ENCODE measurements around the gene TRIM63. TPM values are rescaled to one million over a fixed set of nuclear protein-coding genes. Genes with fewer than 3 reads are reported as not detected.
"Not testable (repeated sequence)": the region's sequence is repeated elsewhere in the genome, so short reads cannot be mapped to it uniquely, and the experiment has no call there.

The TRIM63 gene
- total RNA-seq, 1 donor from 2014 or later: 30.3 TPM

DNA sequence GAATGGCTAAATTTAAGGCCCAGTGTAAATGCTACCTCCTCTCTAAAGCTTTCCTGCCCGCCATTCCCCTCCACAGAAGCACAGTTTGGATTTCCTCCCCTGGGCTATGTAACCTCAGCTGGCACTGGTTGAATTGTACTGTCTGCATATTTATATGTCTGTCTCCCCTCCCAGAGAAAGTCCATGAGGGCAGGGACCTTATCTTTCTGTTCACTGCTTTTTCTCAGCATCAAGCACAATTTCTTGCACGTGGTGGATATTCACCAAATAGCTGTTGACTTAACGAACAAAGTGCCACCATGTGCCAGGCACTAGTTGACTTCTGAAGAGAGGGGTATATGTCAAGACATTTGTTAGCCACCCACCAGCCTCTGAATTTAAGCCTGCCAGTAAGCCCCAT is 34.7 kb upstream of the TRIM63 start:
- H3K4me3 ChIP-seq (ENCODE audit: low read length in 3 of 3): no peak overlapping the region
- H3K27ac ChIP-seq (ENCODE audit: low read depth, low read length): no peak overlapping the region
- no peaks in the 10 kb centered on the region for H3K27me3 ChIP-seq (ENCODE audit: control insufficient read depth in 3 of 3, insufficient read depth in 3 of 3, low read length in 3 of 3)
- no peaks in the 10 kb centered on the region for H3K9me3 ChIP-seq (ENCODE audit: control insufficient read depth in 3 of 3, low read length in 3 of 3)
- H3K36me3 ChIP-seq (ENCODE audit: control insufficient read depth in 3 of 3, insufficient read depth in 3 of 3, low read length in 3 of 3): no peaks in the 10 kb centered on the region
- H3K4me1 ChIP-seq (ENCODE audit: control insufficient read depth in 3 of 3, insufficient read depth in 3 of 3, low read length in 3 of 3): peaks cover 0 to 7% (median 5%) of the 10 kb centered on the region in 3 donors
- H3K9ac ChIP-seq (ENCODE audit: low read depth in 1 of 3, low read length in 3 of 3): no peak overlapping the region

DNA sequence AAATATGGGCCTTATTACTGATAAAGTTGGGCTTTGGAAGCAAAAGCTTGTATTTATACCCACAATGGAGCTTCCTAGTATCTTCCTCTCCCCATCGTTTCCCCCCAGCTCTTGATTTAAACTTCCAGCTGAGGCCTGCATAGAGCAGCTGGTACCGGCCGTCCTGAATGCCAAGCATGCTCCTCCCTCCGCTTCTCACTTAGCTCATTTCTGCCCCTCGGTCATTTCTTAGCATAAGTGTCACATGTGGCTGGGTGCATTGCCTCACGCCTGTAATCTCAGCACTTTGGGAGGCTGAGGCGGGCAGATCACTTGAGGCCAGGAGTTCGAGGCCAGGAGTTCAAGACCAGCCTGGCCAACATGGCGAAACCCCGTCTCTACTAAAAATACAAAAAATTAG is 32.8 kb upstream of the TRIM63 start:
- H3K36me3 ChIP-seq (ENCODE audit: control insufficient read depth in 3 of 3, insufficient read depth in 3 of 3, low read length in 3 of 3); H3K9ac ChIP-seq (ENCODE audit: low read depth in 1 of 3, low read length in 3 of 3); H3K27me3 ChIP-seq (ENCODE audit: control insufficient read depth in 3 of 3, insufficient read depth in 3 of 3, low read length in 3 of 3); H3K4me3 ChIP-seq (ENCODE audit: low read length in 3 of 3); H3K4me1 ChIP-seq (ENCODE audit: control insufficient read depth in 3 of 3, insufficient read depth in 3 of 3, low read length in 3 of 3); H3K27ac ChIP-seq (ENCODE audit: low read depth, low read length); H3K9me3 ChIP-seq (ENCODE audit: control insufficient read depth in 3 of 3, low read length in 3 of 3): not testable (repeated sequence)

DNA sequence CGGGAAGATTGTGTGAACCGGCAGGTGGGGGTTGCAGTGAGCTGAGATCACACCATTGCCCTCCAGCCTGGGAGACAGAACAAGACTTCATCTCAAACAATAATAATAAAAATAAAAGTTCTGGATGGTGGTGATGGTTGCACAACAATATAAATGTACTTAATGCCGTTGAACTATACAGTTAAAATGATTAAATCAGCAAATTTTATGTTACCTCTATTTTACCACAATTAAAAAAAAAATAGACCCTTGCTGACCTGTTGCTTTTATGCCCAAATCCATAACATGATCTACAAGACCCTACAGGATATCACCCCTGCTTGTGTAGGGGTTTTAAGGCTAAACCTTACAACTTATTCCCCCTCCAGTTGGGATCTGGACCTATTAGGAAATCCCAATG is 32.4 kb upstream of the TRIM63 start:
- Histone ChIP-seq H3K9ac (ENCODE audit: low read depth in 1 of 3, low read length in 3 of 3) (no peak overlapping the region), H3K4me1 (ENCODE audit: control insufficient read depth in 3 of 3, insufficient read depth in 3 of 3, low read length in 3 of 3) (peaks cover 2 to 12% (median 8%) of the 10 kb centered on the region in 3 donors), H3K27me3 (ENCODE audit: control insufficient read depth in 3 of 3, insufficient read depth in 3 of 3, low read length in 3 of 3) (no peaks in the 10 kb centered on the region), H3K9me3 (ENCODE audit: control insufficient read depth in 3 of 3, low read length in 3 of 3) (no peaks in the 10 kb centered on the region), H3K27ac (ENCODE audit: low read depth, low read length) (no peak overlapping the region), H3K4me3 (ENCODE audit: low read length in 3 of 3) (no peak overlapping the region), H3K36me3 (ENCODE audit: control insufficient read depth in 3 of 3, insufficient read depth in 3 of 3, low read length in 3 of 3) (no peaks in the 10 kb centered on the region)

DNA sequence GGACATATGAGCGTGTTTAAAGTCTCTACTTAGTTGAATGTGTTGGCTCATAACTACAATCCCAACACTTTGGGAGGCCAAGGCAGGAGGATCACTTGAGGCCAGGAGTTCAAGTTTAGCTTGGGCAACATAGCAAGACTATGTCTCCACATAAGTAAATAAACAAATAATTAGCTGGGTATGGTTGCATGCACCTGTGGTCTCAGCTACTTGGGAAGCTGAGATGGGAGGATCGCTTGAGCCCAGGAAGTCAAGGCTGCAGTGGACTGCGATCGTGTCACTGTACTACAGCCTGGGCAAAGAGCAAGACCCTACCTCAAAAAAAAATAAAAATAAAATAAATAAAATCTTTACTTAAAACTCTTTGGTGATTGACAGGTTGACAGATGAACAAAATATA is 31.2 kb upstream of the TRIM63 start:
- no peaks in the 10 kb centered on the region for H3K27me3 ChIP-seq (ENCODE audit: control insufficient read depth in 3 of 3, insufficient read depth in 3 of 3, low read length in 3 of 3)
- H3K9ac ChIP-seq (ENCODE audit: low read depth in 1 of 3, low read length in 3 of 3): no peak overlapping the region
- H3K4me3 ChIP-seq (ENCODE audit: low read length in 3 of 3): no peak overlapping the region
- peaks cover 12 to 17% (median 15%) of the 10 kb centered on the region in 3 donors for H3K4me1 ChIP-seq (ENCODE audit: control insufficient read depth in 3 of 3, insufficient read depth in 3 of 3, low read length in 3 of 3)
- no peak overlapping the region for H3K27ac ChIP-seq (ENCODE audit: low read depth, low read length)
- no peaks in the 10 kb centered on the region for H3K9me3 ChIP-seq (ENCODE audit: control insufficient read depth in 3 of 3, low read length in 3 of 3)
- H3K36me3 ChIP-seq (ENCODE audit: control insufficient read depth in 3 of 3, insufficient read depth in 3 of 3, low read length in 3 of 3): no peaks in the 10 kb centered on the region

DNA sequence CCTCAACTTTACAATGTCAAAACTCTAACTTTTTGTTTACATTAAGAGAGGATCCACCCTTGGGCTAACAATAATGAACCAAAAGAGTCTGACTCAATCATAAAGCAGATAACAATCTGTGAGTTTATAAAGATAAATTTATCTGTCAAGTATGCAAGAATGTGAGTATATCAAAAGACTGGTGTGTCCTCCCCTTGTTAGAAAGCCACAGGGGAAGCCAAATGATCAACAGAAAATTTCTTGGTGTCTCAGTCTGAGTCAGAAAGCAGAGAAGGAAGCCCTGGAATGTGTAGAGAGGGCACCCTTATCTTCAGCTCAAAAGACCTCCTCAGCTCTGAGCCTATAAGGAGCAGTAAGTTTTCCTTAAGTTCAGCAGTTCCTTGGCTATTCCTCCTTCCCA is 30.3 kb upstream of the TRIM63 start:
- H3K4me3 ChIP-seq (ENCODE audit: low read length in 3 of 3): no peak overlapping the region
- no peaks in the 10 kb centered on the region for H3K27me3 ChIP-seq (ENCODE audit: control insufficient read depth in 3 of 3, insufficient read depth in 3 of 3, low read length in 3 of 3)
- no peaks in the 10 kb centered on the region for H3K36me3 ChIP-seq (ENCODE audit: control insufficient read depth in 3 of 3, insufficient read depth in 3 of 3, low read length in 3 of 3)
- peaks cover 12 to 20% (median 15%) of the 10 kb centered on the region in 3 donors for H3K4me1 ChIP-seq (ENCODE audit: control insufficient read depth in 3 of 3, insufficient read depth in 3 of 3, low read length in 3 of 3)
- no peaks in the 10 kb centered on the region for H3K9me3 ChIP-seq (ENCODE audit: control insufficient read depth in 3 of 3, low read length in 3 of 3)
- H3K9ac ChIP-seq (ENCODE audit: low read depth in 1 of 3, low read length in 3 of 3): no peak overlapping the region
- no peak overlapping the region for H3K27ac ChIP-seq (ENCODE audit: low read depth, low read length)

DNA sequence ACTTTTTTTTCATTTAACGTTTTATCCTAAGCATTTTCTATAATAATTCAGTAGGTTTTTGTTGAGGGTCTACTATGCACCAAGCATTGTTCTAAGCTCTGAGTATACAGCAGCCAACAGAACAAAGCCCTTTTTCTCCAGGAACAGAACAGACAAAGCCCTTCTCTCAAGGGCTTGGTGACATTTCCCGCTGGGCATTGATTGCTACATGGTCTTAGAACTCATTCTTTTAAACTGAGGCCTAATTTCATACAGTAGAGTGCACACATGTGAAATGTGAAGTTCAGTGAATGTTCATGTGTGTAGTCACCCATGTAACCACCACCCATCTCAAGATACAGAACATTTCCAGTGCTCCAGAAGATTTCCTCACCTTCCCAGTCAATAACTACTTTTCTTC is 29.0 kb upstream of the TRIM63 start:
- Histone ChIP-seq H3K9ac (ENCODE audit: low read depth in 1 of 3, low read length in 3 of 3) (no peak overlapping the region), H3K27me3 (ENCODE audit: control insufficient read depth in 3 of 3, insufficient read depth in 3 of 3, low read length in 3 of 3) (no peaks in the 10 kb centered on the region), H3K36me3 (ENCODE audit: control insufficient read depth in 3 of 3, insufficient read depth in 3 of 3, low read length in 3 of 3) (no peaks in the 10 kb centered on the region), H3K27ac (ENCODE audit: low read depth, low read length) (no peak overlapping the region), H3K4me1 (ENCODE audit: control insufficient read depth in 3 of 3, insufficient read depth in 3 of 3, low read length in 3 of 3) (peaks cover 12 to 20% (median 15%) of the 10 kb centered on the region in 3 donors), H3K9me3 (ENCODE audit: control insufficient read depth in 3 of 3, low read length in 3 of 3) (no peaks in the 10 kb centered on the region), H3K4me3 (ENCODE audit: low read length in 3 of 3) (no peak overlapping the region)

DNA sequence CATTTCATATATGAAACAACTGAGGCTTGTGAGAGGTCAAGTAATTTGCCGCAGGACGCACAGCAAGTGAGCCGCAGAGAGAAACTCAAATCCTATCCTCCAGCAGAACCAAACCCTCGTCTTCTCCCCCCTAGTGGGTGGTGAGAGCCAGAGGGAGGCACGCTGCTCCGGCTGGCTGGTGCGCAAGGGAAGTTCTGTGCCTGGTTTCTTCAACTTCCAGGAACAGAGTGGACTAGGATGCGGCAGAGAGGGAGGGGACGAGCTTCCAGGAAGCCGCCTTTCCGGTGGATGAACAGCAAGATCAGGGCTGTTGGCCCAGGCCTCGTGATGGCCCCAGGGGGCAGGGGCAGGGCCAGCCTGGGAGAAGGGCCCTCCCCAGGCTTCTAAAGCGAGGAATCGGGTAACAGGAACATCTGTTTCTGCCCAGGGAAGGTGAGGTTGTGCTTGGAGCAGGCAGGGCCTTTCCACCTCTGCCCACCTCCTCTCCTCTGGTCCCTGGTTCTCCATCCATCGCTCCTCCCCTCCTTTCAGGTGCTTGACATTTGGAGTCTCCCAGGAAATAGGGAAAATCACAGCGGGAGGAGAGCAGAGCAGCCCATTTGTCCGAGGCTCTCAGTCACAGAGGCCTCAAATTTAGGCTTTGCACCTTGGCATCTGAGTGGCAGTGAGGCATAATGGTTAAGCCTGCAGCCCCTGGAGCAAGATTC is 27.4 kb upstream of the TRIM63 start:
- peaks cover 12 to 20% (median 15%) of the 10 kb centered on the region in 3 donors for H3K4me1 ChIP-seq (ENCODE audit: control insufficient read depth in 3 of 3, insufficient read depth in 3 of 3, low read length in 3 of 3)
- H3K36me3 ChIP-seq (ENCODE audit: control insufficient read depth in 3 of 3, insufficient read depth in 3 of 3, low read length in 3 of 3): no peaks in the 10 kb centered on the region
- H3K9ac ChIP-seq (ENCODE audit: low read depth in 1 of 3, low read length in 3 of 3): peak overlapping the region; percentile 59 to 69 (median 65)
- no peaks in the 10 kb centered on the region for H3K9me3 ChIP-seq (ENCODE audit: control insufficient read depth in 3 of 3, low read length in 3 of 3)
- peak overlapping the region in 2 of 3 donors; percentile 16 to 58 for H3K4me3 ChIP-seq (ENCODE audit: low read length in 3 of 3)
- peak overlapping the region; percentile 76 for H3K27ac ChIP-seq (ENCODE audit: low read depth, low read length)
- H3K27me3 ChIP-seq (ENCODE audit: control insufficient read depth in 3 of 3, insufficient read depth in 3 of 3, low read length in 3 of 3): no peaks in the 10 kb centered on the region

DNA sequence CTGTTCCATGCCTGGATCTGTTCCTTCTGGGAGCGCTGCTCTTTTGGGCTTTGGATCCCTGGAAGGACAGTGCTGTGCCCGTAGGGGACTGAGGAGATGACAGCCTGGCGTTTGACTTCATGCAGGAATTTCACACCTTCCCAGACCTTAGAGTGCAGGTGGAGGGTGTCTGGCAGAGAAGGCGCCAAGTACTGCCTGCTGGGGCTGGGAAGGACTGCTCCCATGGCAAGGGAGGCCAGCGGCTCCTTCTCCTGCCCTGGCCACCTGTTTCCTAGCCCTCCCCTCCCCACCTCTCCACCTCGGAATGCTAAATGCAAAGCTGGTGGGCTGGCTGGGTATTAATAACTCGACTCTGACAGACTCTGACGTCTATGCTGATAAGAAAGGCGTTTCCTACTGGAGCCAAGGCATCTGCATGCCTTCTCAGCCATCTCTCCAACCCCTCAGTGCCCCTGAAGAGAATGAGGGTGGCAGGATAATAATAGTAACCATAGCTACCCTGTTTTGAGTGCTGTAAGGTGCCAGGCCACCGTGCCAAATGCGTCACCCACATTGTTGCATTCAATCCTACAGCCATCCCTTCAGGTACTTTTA is 26.7 kb upstream of the TRIM63 start:
- H3K27ac ChIP-seq (ENCODE audit: low read depth, low read length): peak overlapping the region; percentile 76
- H3K27me3 ChIP-seq (ENCODE audit: control insufficient read depth in 3 of 3, insufficient read depth in 3 of 3, low read length in 3 of 3): no peaks in the 10 kb centered on the region
- peak overlapping the region in 2 of 3 donors; percentile 16 to 58 for H3K4me3 ChIP-seq (ENCODE audit: low read length in 3 of 3)
- no peaks in the 10 kb centered on the region for H3K9me3 ChIP-seq (ENCODE audit: control insufficient read depth in 3 of 3, low read length in 3 of 3)
- H3K36me3 ChIP-seq (ENCODE audit: control insufficient read depth in 3 of 3, insufficient read depth in 3 of 3, low read length in 3 of 3): no peaks in the 10 kb centered on the region
- peaks cover 12 to 20% (median 15%) of the 10 kb centered on the region in 3 donors for H3K4me1 ChIP-seq (ENCODE audit: control insufficient read depth in 3 of 3, insufficient read depth in 3 of 3, low read length in 3 of 3)
- H3K9ac ChIP-seq (ENCODE audit: low read depth in 1 of 3, low read length in 3 of 3): peak overlapping the region; percentile 54 to 69 (median 59)

DNA sequence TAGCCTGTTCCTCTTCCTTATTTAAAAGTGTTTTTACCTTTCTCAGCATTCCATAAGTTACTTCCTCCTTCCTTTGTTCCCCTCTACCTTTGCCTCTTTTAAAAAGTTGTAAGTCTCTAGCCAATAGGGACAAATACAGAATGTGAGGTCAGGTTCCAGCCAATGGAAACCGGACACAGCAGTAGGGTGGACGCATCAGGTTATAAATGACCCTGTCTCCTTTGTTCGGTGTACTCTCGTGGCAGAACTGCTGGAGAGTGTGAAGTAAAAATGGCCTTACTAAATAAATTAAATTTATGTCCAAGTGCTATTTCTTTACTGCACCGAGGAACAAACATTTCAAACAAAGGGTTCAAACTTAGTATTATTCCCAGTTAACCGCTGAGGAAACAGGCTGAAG is 26.1 kb upstream of the TRIM63 start:
- not testable (repeated sequence) for H3K36me3 ChIP-seq (ENCODE audit: control insufficient read depth in 3 of 3, insufficient read depth in 3 of 3, low read length in 3 of 3); H3K9me3 ChIP-seq (ENCODE audit: control insufficient read depth in 3 of 3, low read length in 3 of 3); H3K27me3 ChIP-seq (ENCODE audit: control insufficient read depth in 3 of 3, insufficient read depth in 3 of 3, low read length in 3 of 3)
- H3K4me1 ChIP-seq (ENCODE audit: control insufficient read depth in 3 of 3, insufficient read depth in 3 of 3, low read length in 3 of 3): peaks cover 12 to 20% (median 15%) of the 10 kb centered on the region in 3 donors
- peak overlapping the region in 1 of 3 donors; percentile 69 for H3K9ac ChIP-seq (ENCODE audit: low read depth in 1 of 3, low read length in 3 of 3)
- H3K4me3 ChIP-seq (ENCODE audit: low read length in 3 of 3): peak overlapping the region in 1 of 3 donors; percentile 58
- peak overlapping the region; percentile 76 for H3K27ac ChIP-seq (ENCODE audit: low read depth, low read length)

DNA sequence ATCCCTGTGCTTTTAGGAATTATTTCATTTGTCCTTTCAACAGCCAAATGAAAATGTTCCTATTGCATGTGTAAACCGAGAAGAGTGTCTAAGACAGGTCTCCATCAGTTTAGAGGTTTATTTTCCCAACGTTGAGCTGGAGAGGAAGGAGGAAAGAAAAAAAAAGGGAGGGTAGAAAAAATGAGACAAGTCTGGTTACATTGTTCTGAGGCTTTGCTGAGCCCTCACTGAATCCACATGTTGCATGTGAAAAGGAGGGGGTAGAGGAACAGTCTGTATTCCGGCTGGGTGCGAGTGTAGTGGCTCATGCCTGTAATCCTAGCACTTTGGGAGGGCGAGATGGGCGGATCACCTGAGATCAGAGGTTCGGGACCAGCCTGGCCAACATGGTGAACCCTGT is 25.0 kb upstream of the TRIM63 start:
- no peaks in the 10 kb centered on the region for H3K27me3 ChIP-seq (ENCODE audit: control insufficient read depth in 3 of 3, insufficient read depth in 3 of 3, low read length in 3 of 3)
- no peak overlapping the region for H3K4me3 ChIP-seq (ENCODE audit: low read length in 3 of 3)
- no peaks in the 10 kb centered on the region for H3K9me3 ChIP-seq (ENCODE audit: control insufficient read depth in 3 of 3, low read length in 3 of 3)
- H3K27ac ChIP-seq (ENCODE audit: low read depth, low read length): no peak overlapping the region
- H3K36me3 ChIP-seq (ENCODE audit: control insufficient read depth in 3 of 3, insufficient read depth in 3 of 3, low read length in 3 of 3): no peaks in the 10 kb centered on the region
- H3K9ac ChIP-seq (ENCODE audit: low read depth in 1 of 3, low read length in 3 of 3): no peak overlapping the region
- H3K4me1 ChIP-seq (ENCODE audit: control insufficient read depth in 3 of 3, insufficient read depth in 3 of 3, low read length in 3 of 3): peaks cover 12 to 20% (median 15%) of the 10 kb centered on the region in 3 donors
